CD14-positive monocyte (primary cell): Measurements from ENCODE around the gene CD1D. TPM values are rescaled to one million over a fixed set of nuclear protein-coding genes. Genes with fewer than 3 reads are reported as not detected.

Experiments
- DNase-seq, 3 donors: peaks; one replicate each; pipeline ENCODE4 v3.0.0-alpha.2; 2011 to 2022
- H2AFZ ChIP-seq: 2 replicates; pipeline ENCODE4 v1.6.0; 2012; ENCODE audit warnings: mild to moderate bottlenecking, low read depth, low read length, inconsistent platforms; ENCODE audit not compliant: insufficient read depth, poor library complexity, severe bottlenecking
- H3K27ac ChIP-seq, 2 donors: 1 replicate in 1 of 2; 2 replicates in 1 of 2; pipeline ENCODE4 v1.5.1; 2012 to 2013; ENCODE audit warnings: low read length in 2 of 2, control low read depth in 1 of 2, inconsistent platforms in 1 of 2, low read depth in 1 of 2, mild to moderate bottlenecking in 1 of 2
- H3K27me3 ChIP-seq, 2 donors: one replicate each; pipeline versions ENCODE4 v1.6.0 to v1.6.1; 2011 to 2013; ENCODE audit warnings: low read length in 2 of 2; ENCODE audit not compliant: control insufficient read depth in 2 of 2, insufficient read depth in 2 of 2
- H3K36me3 ChIP-seq, 2 donors: replicated peaks in 1 of 2; 1 replicate in 1 of 2; 2 replicates in 1 of 2; pipeline versions ENCODE4 v1.5.1 to v1.6.1; 2012 to 2013; ENCODE audit warnings: low read length in 2 of 2, control low read depth in 1 of 2, inconsistent platforms in 1 of 2, mild to moderate bottlenecking in 1 of 2; ENCODE audit not compliant: insufficient read depth in 2 of 2, control insufficient read depth in 1 of 2
- H3K4me1 ChIP-seq, 2 donors: 1 replicate in 1 of 2; 2 replicates in 1 of 2; pipeline versions ENCODE4 v1.5.1 to v1.6.1; 2012 to 2013; ENCODE audit warnings: low read length in 2 of 2, control low read depth in 1 of 2, inconsistent platforms in 1 of 2, mild to moderate bottlenecking in 1 of 2, moderate library complexity in 1 of 2; ENCODE audit not compliant: insufficient read depth in 2 of 2, control insufficient read depth in 1 of 2
- H3K4me2 ChIP-seq: replicated peaks from 2 replicates; pipeline ENCODE3; 2012; ENCODE audit warnings: low read length, moderate library complexity, mild to moderate bottlenecking; ENCODE audit not compliant: poor library complexity, severe bottlenecking; ENCODE audit errors: extremely low read depth
- H3K4me3 ChIP-seq, 3 experiments: fragments of 200-600 bp in 1 of 3; sonication (generic) in 1 of 3; replicated peaks in 1 of 3; 1 replicate in 2 of 3; 2 replicates in 1 of 3; pipeline ENCODE4 v1.5.1; 2011 to 2013; ENCODE audit warnings: low read length in 3 of 3, mild to moderate bottlenecking in 3 of 3, control low read depth in 2 of 3, low read depth in 2 of 3, inconsistent platforms in 1 of 3, moderate library complexity in 1 of 3
- H3K79me2 ChIP-seq: 2 replicates; pipeline ENCODE4 v1.6.0; 2012; ENCODE audit warnings: mild to moderate bottlenecking, control low read depth, inconsistent platforms, low read length, moderate library complexity; ENCODE audit not compliant: insufficient read depth
- H3K9ac ChIP-seq: 2 replicates; pipeline ENCODE4 v1.6.0; 2017; ENCODE audit warnings: low read length, mild to moderate bottlenecking; ENCODE audit not compliant: insufficient read depth, poor library complexity, severe bottlenecking
- H3K9me3 ChIP-seq, 2 donors: replicated peaks in 1 of 2; 1 replicate in 1 of 2; 2 replicates in 1 of 2; pipeline versions ENCODE4 v1.5.1 to v1.6.1; 2012 to 2013; ENCODE audit warnings: low read length in 2 of 2, control low read depth in 1 of 2; ENCODE audit not compliant: control insufficient read depth in 1 of 2, insufficient read depth in 1 of 2
- H4K20me1 ChIP-seq: 2 replicates; pipeline ENCODE4 v1.6.0; 2012; ENCODE audit warnings: mild to moderate bottlenecking, low read length, control low read depth, moderate library complexity; ENCODE audit not compliant: insufficient read depth
- H3K27ac Mint-ChIP-seq, 7 donors: one replicate each; pipeline ENCODE4 v1.8.0; 2020; ENCODE audit warnings: mild to moderate bottlenecking in 7 of 7, mixed read lengths in 7 of 7, moderate library complexity in 6 of 7, inconsistent platforms in 2 of 7
- H3K27me3 Mint-ChIP-seq, 3 donors: one replicate each; pipeline ENCODE4 v1.8.0; 2021 to 2022; ENCODE audit warnings: low read depth in 3 of 3, mild to moderate bottlenecking in 3 of 3, mixed read lengths in 3 of 3, moderate library complexity in 3 of 3, inconsistent platforms in 1 of 3
- H3K36me3 Mint-ChIP-seq, 2 donors: one replicate each; pipeline ENCODE4 v1.8.0; 2020; ENCODE audit warnings: mixed read lengths in 2 of 2, inconsistent platforms in 1 of 2, mild to moderate bottlenecking in 1 of 2
- H3K4me1 Mint-ChIP-seq: one replicate; pipeline ENCODE4 v1.8.0; 2020; ENCODE audit warnings: mild to moderate bottlenecking, mixed read lengths
- H3K4me3 Mint-ChIP-seq, 2 donors: one replicate each; pipeline ENCODE4 v1.8.0; 2020; ENCODE audit warnings: mild to moderate bottlenecking in 2 of 2, mixed read lengths in 2 of 2, moderate library complexity in 1 of 2
- H3K9me3 Mint-ChIP-seq, 7 donors: one replicate each; pipeline ENCODE4 v1.8.0; 2020 to 2022; ENCODE audit warnings: mixed read lengths in 7 of 7, mild to moderate bottlenecking in 6 of 7, moderate library complexity in 6 of 7, inconsistent platforms in 2 of 7
- WGBS: methylation state at CpG from one replicate; pipeline ENCODE4 v1.1.5; 2013; ENCODE audit warnings: missing lambda C conversion rate; ENCODE audit not compliant: insufficient coverage; 5-methylcytosine and 5-hydroxymethylcytosine counted together
- intact Hi-C, 2 donors: fragments of 100-400 bp; cut with micrococcal nuclease; formaldehyde crosslinking; loops; one replicate each; pipeline versions ENCODE4 v1.15.0 to v1.15.1; 2023
- polyA plus RNA-seq, 3 donors: library from polyadenylated mRNA; depleted of rRNA in 1 of 3; unstranded in 2 of 3; stranded (reverse) in 1 of 3; fragments of 300-500 nt in 2 of 3; fragments of >200 nt in 1 of 3; fragmentation: Illumina TruSeq in 2 of 3; gene quantifications; 1 replicate in 2 of 3; 2 replicates in 1 of 3; pipeline ENCODE4 v1.2.3, GENCODE V29; 2012 to 2021
- TF ChIP-seq, protein P1 (sequence below): fragments of 200-600 bp; IDR thresholded peaks from one replicate; pipeline ENCODE4 v1.8.0; 2022; ENCODE audit warnings: antibody characterized with exemption, mild to moderate bottlenecking

The CD1D gene
- polyA plus RNA-seq, 3 donors, result 121 to 144 (median 134) TPM

DNA sequence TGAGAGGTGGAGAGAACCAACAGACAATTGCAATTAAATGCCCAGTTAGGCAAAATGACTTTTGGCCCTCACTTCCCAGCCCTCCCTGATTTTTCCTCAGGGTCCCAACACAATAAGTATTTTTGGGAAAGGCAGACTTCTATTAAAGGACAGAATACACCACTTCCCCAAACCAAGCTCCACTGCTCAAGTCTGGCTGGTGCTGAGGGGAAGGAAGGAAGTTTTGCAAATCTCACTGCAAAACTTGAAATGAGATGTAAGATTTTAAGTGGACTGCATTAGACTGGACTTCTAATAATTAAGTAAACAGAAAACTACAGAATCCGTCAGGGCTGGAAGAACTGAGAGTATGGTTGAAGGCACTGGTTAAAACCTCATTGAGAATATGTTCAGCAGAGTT lies 32.2 kb upstream of the CD1D start:
- Mint-ChIP-seq H3K9me3 (peaks cover 14 to 35% (median 19%) of the 10 kb centered on the region in 7 donors), H3K4me3 (peak overlapping the region; percentile 76 to 77), H3K27me3 (peaks cover 0 to 2% (median 0%) of the 10 kb centered on the region in 3 donors), H3K4me1 (peaks cover 66% of the 10 kb centered on the region), H3K36me3 (peaks cover 5 to 10% of the 10 kb centered on the region in 2 donors), H3K27ac (peak overlapping the region; percentile 92 to 99 (median 98))
- TF ChIP-seq, protein P1, sequence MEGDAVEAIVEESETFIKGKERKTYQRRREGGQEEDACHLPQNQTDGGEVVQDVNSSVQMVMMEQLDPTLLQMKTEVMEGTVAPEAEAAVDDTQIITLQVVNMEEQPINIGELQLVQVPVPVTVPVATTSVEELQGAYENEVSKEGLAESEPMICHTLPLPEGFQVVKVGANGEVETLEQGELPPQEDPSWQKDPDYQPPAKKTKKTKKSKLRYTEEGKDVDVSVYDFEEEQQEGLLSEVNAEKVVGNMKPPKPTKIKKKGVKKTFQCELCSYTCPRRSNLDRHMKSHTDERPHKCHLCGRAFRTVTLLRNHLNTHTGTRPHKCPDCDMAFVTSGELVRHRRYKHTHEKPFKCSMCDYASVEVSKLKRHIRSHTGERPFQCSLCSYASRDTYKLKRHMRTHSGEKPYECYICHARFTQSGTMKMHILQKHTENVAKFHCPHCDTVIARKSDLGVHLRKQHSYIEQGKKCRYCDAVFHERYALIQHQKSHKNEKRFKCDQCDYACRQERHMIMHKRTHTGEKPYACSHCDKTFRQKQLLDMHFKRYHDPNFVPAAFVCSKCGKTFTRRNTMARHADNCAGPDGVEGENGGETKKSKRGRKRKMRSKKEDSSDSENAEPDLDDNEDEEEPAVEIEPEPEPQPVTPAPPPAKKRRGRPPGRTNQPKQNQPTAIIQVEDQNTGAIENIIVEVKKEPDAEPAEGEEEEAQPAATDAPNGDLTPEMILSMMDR, result no peak
- H3K27me3 ChIP-seq, result no peaks in the 10 kb centered on the region
- peak overlapping the region; percentile 12 to 73 (median 38) for H3K4me3 ChIP-seq
- H3K36me3 ChIP-seq, result no peaks in the 10 kb centered on the region
- WGBS, result 0% methylated on average over 1 of the region's 1 CpG
- H2AFZ ChIP-seq, result peak overlapping the region; percentile 56
- peak in 2 of 3 donors; percentile 56 to 59 for DNase-seq
- H3K4me2 ChIP-seq, result peak overlapping the region; percentile 90
- no peak overlapping the region for H3K9ac ChIP-seq
- H3K27ac ChIP-seq, result peak overlapping the region in 1 of 2 donors; percentile 81
- H4K20me1 ChIP-seq, result no peaks in the 10 kb centered on the region
- H3K4me1 ChIP-seq, result peaks cover 66 to 69% of the 10 kb centered on the region in 2 donors
- no peaks in the 10 kb centered on the region for H3K79me2 ChIP-seq
- peaks cover 10 to 23% of the 10 kb centered on the region in 2 donors for H3K9me3 ChIP-seq
- intact Hi-C loops, result loop anchor here in 1 of 2 donors (2.0 kb wide), 1 partner anchor 14 kb away; no protein-coding TSS in a partner anchor

DNA sequence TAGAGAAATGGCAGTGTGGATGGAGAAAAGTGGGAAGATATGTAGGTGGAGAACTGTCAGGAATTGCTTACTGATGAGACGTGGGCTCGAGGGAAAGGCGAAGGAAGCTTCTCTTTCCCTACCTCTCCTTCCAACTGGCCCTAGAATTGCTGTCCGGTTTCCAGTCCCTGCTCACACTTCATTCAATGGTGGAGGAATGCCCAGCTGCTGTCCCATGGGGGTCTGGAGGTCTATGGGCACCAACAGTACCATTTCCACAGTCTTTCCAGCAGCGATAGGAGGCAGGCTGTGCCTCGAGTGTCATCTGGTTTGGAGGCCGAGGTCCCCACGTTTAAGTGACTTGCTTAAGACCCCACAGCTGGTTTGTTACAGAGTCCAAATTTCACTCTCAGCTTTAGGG lies 31.5 kb upstream of the CD1D start:
- intact Hi-C loops, result loop anchor here in 1 of 2 donors (2.0 kb wide), 1 partner anchor 14 kb away; no protein-coding TSS in a partner anchor
- peak overlapping the region; percentile 38 to 73 (median 39) for H3K4me3 ChIP-seq
- peak overlapping the region; percentile 75 to 76 for H3K4me3 Mint-ChIP-seq
- WGBS, result 63% methylated on average over 2 of the region's 8 CpGs
- peak overlapping the region; percentile 56 for H2AFZ ChIP-seq
- peaks cover 0 to 2% (median 0%) of the 10 kb centered on the region in 3 donors for H3K27me3 Mint-ChIP-seq
- no peaks in the 10 kb centered on the region for H3K27me3 ChIP-seq
- peaks cover 10 to 23% of the 10 kb centered on the region in 2 donors for H3K9me3 ChIP-seq
- no peaks in the 10 kb centered on the region for H4K20me1 ChIP-seq
- peaks cover 14 to 34% (median 19%) of the 10 kb centered on the region in 7 donors for H3K9me3 Mint-ChIP-seq
- no peaks in the 10 kb centered on the region for H3K79me2 ChIP-seq
- peak overlapping the region; percentile 92 to 99 (median 98) for H3K27ac Mint-ChIP-seq
- H3K4me2 ChIP-seq, result peak overlapping the region; percentile 90
- TF ChIP-seq, protein P1, result no peak
- H3K36me3 Mint-ChIP-seq, result peaks cover 5 to 10% of the 10 kb centered on the region in 2 donors
- peak overlapping the region; percentile 76 to 81 for H3K27ac ChIP-seq
- H3K4me1 ChIP-seq, result peaks cover 73 to 76% of the 10 kb centered on the region in 2 donors
- peaks cover 73% of the 10 kb centered on the region for H3K4me1 Mint-ChIP-seq
- no peak for DNase-seq
- no peak overlapping the region for H3K9ac ChIP-seq
- no peaks in the 10 kb centered on the region for H3K36me3 ChIP-seq
